ENCODE measurements around the gene GPR17.

The GPR17 gene

DNA sequence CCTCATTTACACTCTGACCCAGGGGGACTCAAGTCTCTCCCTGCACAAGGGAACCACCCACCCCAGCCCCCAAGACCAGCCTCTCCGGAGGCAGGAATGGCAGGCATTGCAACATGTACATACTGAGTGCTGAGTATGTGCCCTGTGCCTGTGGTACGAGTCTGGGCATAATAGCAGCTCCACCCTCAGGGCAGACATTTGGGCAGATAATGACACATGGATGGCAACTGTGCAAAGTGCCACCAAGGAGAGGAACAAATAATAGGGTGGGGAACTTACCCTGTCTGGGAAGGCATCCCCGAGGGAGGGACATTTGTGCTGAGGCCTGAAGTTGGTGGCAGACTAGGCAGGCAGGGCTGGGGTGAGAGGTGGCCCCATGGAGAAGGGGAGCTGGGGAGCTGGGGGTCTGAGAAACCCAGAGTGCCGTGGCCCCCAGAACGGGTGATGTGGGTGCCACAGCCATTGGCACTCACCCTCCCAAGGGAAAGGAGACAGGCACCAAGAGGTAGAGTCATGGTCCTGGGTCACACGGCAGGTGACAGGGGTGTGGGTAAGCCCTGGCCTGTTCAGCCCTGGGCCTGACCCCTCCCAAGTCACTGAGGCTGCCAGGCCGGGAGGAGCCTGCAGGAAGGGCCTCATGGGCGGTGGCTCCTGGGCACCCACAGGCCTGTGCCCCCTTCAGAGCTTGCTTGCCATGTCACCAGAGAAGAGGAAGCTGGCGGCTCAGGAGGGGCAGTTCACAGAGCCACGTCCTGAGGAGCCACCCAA lies 15.7 kb upstream of the GPR17 start:
- no peak for DNase-seq (ENCODE audit: low spot score)

DNA sequence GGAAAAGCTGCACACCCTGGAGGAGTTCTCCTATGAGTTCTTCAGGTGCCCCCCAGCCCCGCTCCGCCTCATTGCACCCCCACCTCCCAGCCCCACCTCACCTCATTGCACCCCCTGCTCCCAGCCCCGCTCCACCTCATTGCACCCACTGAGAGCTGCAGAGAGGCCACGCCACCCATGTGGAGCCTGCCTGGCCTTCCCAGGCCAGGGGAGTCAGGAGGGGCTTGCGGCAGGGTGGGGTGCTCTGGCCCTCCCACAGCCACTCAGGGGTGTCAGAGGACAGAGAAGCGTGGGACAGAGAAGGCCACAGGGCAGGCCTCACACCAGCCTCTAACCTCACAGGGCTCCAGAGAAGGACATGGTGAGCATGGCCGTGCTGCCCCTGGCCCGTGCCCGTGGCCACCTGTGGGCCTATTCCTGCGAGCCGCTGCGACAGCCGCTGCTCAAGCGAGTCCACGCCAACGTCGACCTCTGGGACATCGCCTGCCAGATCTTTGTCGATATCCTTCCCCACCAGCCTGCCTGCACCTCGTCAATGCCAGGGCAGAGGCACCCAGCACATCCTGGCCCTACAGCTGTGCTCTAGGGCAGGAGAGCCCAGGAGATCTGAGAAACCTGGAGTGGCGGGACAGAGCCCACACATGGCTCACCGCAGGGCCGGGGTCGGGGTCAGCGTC lies 15.0 kb upstream of the GPR17 start:
- DNase-seq (ENCODE audit: low spot score) = no peak

DNA sequence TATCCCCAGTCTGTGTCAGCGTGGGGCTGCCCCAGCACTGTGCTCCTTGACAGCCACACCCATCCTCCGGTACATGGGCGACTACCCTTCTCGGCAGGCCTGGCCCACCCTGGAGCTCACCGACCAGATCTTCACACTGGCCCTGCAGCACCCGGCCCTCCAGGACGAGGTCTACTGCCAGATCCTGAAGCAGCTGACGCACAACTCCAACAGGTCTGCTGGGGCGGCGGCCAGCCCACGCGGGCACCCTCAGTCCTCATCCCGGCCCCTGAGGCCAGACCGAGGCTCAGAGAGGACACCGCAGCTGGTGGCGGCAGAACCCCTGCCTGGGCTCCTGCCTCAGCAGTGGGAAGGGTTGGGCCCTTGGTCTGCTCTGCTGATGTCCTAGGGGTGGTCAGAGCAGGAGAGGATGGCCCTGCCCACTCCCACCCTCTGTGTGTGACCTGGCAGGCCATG lies 14.4 kb upstream of the GPR17 start:
- DNase-seq (ENCODE audit: low spot score) = no peak

DNA sequence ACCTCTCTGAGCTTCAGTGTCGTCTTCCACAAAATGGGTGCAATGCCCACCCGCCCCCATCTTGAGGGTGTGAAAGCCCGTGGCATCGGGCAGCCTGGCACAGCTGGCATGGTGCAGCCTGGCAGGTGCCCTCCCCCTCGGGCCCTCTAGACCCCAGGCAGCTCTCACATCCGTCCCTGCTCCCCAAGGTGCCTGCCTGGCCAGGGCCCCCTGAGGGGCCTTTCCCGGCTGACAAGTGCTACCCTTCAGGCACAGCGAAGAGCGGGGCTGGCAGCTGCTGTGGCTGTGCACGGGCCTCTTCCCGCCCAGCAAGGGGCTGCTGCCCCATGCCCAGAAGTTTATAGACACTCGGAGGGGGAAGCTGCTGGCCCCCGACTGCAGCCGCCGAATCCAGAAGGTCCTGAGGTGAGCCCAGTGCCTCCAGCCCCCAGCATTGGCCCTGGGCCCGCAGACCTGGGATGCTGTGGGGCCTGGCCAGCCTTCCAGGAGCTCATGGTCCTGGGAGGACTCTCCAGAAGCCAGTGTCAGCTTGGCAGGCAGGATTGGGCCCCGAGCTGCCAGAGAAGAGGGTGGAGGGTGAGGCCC lies 13.9 kb upstream of the GPR17 start:
- DNase-seq (ENCODE audit: low spot score) = no peak

DNA sequence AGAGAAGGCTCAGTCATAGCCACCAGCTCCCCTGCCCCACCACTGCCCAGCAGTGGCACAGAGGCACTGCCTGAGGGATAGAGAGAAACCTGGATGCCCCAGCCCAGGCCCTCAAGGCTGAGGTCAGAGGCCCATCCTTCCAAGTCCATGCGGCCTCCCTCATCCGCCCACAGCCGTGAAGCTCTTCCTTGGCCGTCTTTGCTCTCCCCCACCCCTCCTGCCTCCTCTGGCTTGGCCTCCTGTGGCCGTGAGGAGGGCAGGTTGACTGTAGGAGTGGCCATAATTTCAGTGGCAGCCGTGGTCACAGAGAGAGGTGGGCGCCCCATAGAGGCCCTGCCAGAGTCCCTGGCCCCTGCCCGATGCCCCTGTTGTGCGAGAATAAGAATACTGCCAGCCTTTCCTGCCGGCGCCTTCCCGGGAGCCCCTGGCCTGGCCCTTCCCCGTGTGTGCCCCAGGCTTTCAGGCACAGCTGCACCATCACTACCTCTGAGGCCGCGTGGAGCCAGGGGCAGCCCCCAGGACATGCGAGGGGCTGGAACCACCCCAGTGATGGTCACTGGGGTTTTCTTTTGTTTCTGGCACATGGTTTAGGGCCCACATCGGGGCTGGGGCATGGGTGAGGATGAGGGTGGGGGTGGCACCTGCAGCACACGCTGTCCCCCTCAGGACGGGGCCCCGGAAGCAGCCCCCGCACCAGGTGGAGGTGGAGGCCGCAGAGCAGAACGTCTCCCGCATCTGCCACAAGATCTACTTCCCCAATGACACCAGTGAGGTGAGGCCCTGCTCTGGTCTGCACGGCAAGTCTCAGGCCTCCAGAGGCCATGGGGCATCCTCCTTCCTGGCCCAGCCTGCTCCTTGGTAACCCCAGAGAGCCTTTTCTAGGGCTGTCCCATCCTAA lies 13.1 kb upstream of the GPR17 start:
- no peak for DNase-seq (ENCODE audit: low spot score)

DNA sequence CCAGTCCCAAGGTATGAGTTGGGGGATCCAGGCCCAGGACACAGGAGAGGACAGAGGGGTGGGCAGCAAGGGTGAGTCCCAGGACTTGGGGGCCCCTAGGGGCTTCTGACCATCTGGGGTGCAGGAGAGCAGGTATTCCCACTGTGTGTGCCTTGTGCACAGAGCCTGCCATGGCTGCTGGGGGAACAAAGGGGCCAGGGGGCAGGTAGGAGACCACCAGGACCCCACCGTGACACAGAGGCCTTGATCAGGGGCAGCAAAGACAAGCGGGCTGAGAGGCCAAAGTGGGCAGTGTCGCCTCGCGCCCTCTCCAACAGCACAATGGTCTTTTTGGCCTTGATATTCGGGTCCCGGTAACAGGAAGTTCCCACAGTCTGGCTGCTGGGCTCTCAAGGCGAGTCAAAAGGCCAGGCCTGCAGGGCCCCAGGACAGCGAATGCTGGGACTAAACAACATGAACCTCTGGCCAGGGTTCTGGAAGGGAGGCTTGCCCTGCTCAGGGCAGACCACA lies 12.3 kb upstream of the GPR17 start:
- no peak for DNase-seq (ENCODE audit: low spot score)

DNA sequence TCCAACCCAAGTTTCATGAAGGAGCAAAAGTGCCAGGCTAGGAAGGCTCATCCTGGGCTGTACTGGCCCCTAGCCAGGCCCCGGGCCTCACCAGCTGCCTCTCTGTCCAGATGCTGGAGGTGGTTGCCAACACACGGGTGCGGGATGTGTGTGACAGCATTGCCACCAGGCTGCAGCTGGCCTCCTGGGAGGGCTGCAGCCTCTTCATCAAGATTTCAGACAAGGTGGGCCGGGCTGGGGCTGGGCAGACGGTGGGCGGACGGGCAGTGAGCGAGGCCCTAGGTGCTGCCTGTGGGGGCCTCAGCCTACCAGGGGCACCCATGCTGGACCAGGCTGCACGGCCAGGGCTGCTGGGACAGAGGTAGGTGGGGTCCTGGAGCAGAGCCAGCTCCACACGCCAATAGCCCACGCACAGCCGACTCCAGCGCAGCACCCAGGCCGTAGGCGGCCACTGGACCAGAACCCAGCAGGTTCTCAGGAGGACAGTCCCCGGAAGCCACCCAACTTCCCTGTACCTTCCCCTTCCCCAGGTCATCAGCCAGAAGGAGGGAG lies 11.8 kb upstream of the GPR17 start:
- no peak for DNase-seq (ENCODE audit: low spot score)

DNA sequence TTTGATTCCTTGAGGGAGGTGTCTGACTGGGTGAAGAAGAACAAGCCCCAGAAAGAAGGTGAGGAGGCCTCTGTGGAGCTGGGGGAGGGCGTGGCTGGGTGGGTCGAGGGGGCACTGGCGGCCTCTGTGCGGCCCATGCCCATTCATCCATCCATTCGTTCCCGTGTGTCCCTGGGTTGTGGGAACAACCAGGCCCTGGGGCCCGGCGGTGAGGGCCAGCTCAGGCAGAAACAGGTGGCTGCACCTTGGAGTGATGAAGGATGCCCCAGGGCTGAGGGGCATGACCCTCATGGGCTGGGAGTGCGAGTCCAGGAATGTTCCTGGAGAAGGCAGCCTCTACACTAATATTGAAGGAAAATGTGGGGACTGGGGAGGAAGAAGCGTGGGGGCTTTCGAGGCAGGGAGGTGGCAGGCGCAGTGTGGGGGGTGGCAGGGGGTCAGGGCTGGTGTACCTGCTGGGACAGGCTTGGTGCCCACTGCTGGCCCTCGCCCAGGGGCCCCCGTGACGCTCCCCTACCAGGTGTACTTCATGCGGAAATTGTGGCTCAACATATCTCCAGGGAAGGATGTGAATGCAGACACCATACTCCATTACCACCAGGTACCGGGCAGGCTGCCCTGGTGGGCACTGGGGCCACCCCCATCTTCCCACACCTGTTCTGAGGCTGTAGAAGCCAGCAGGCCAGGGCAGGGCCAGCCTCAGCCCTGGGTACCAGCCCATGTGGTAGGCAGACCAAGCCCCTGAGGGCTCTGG lies 11.2 kb upstream of the GPR17 start:
- no peak for DNase-seq (ENCODE audit: low spot score)

DNA sequence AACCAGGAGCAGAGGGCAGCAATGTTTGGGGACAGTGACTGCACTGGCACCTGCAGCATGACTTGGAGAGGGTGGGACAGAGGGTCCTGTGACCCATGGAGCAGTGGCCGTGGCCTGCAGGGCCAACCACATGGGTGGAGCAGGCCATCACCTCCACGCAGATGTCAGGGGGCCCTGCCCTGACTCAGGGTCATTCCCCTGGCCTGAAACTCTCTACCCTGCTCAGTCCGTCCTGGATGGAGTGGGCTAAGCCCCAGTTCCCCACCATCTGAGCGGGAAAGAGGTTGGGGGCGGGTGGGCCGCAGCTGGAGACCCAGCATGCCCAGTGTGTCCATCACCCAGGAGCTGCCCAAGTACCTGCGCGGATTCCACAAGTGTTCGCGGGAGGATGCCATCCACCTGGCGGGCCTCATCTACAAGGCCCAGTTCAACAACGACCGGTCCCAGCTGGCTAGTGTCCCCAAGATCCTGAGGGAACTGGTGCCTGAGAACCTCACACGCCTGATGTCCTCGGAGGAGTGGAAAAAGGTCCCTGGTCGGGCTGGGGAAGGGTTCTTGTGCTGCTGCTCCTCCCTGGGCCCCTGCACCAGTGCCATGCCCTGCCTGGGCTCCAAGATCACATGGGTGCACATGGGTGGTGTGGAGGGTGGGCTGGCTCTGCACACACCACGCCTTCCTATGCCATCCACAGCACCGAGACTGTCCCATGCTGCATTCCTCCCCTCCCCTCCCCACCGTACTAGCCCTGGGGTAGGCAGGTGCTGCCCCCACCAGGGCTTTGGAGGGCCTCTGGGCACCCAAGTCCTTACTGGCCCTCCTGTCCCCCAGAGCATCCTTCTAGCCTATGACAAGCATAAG lies 10.3 kb upstream of the GPR17 start:
- DNase-seq (ENCODE audit: low spot score) = no peak

DNA sequence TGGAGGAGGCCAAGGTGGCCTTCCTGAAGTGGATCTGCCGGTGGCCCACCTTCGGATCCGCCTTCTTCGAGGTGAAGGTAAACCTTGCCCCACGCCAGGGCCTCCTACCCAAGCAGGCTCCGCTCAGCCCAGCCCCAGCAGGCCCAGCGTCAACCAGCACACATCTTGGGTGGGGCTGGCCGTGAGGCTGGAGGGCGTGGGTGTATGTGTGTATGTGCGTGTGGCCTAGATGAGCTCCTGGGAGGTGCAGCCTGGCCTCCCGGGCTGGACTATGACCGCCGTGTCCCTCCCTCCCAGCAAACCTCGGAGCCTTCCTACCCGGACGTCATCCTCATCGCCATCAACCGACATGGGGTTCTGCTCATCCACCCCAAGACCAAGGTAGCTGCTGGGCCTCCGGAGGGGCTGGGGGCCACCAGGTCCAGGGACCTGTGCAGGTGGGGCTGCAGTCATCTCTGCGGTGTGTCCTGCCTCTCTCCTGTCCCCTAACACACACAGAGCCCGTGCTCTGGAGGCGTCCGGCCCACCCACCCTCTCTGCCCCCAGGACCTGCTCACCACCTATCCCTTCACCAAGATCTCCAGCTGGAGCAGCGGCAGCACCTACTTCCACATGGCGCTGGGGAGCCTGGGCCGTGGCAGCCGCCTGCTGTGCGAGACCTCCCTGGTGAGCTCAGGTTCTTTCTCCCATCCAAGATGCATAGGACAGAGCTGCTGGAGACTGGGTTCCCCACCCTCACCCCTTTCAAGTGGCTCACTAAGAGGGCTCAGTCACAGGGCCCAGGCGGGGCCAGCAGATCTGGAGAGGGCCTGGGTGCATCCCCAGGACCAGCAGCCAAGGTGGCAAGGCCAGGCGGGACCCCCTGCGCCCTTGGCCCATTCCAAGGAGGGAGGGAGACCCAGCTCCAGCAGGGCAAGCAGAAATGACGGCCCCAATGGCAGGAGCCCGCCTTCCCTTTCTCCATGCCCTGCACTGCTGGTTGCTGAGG lies 9.4 kb upstream of the GPR17 start:
- DNase-seq (ENCODE audit: low spot score) = no peak

DNA sequence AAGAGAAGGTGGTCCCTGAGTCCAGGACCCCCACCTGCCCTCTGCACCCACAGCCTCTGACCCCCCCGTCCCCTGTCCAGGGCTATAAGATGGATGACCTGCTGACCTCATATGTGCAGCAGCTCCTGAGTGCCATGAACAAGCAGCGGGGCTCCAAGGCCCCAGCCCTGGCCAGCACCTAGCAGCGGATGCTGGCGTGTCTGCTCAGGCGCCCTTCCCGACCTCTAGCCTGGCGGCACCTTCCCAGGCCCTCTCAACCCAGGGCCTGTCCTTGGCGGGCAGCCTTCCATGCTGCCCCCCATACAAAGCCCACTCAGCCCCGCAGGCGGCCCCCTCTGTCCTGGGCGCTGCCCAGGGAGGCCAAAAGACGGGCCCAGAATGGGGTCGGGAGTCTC lies 8.7 kb upstream of the GPR17 start:
- no peak for DNase-seq (ENCODE audit: low spot score)

DNA sequence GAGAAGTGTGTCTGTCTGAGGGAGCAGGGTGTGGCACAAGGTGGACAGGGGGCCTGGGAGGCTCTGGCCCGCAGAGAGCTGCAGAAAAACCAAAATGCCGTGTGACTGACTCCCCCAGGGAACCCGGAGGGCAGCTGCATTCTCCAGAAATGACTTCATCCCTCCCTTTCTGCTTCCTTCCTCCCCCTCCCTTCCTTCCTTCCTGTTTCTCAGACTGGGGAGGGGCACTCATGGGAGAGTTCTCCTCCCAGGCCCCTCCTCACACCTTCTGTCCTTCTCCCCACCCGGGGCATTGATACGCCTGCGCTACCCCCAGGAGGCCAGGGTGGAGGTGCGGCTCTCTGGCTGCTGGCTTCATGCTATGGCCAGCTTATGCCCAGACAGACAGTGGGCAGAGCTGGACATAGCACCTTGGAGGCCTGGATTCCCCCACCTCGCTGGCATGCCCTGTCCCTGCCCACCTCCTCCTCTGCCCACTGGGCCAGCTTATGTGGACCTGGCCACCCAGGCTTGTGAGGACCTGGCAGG lies 8.2 kb upstream of the GPR17 start:
- DNase-seq (ENCODE audit: low spot score) = no peak

DNA sequence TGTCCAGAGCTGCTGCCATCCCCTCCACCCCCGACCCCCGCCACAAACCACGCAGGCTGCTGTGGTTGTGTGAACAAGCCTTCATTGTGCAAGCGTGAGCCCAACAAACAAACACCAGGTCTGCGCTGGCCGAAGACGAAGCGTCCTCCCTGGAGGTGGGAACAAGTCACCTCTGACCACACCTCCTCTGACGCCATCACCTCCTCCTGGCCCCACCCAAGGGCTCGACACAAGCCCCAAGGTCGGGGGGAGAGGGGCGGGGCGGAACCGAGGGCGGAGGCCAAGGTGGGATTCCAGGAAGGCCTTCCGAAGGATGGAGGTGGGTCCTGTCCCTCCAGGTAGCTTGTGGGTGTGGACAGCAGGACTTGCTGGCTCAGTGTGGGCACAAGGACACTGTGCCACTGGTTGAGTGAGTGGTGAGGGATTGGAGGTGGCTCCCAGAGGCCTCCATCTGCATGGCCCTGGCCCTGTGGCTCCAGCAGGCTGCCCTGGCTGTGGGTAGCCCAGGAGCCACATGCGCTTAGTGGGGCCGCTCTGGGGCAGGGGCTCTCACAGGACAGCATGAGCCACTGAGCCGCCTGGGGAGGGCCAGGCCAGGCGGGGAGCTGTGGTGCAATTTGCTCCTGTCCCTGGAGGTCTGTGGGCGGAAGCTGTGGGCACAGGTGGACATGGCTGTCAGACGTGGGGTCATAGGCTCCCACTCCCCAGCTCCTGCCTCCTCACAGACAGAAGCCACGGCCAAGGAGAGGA lies 7.4 kb upstream of the GPR17 start:
- DNase-seq (ENCODE audit: low spot score) = no peak

DNA sequence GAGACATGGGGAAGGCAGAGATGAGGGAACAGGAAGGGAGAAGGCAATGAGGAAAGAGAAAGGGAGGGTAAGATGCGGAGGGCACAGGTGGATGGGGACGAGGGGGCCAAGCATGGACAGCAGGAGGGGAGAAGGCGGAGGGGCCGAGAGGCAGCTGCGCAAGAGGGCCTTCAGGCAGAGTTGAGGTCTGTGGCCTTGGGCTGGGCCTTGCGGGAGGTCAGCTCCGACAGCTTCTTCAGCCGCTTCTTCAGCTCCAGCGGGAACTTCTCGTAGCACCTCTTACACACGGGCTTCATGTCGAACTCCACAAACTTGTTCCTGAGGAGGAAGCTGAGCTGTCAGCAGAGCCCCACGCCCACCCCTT lies 6.9 kb upstream of the GPR17 start:
- no peak for DNase-seq (ENCODE audit: low spot score)

DNA sequence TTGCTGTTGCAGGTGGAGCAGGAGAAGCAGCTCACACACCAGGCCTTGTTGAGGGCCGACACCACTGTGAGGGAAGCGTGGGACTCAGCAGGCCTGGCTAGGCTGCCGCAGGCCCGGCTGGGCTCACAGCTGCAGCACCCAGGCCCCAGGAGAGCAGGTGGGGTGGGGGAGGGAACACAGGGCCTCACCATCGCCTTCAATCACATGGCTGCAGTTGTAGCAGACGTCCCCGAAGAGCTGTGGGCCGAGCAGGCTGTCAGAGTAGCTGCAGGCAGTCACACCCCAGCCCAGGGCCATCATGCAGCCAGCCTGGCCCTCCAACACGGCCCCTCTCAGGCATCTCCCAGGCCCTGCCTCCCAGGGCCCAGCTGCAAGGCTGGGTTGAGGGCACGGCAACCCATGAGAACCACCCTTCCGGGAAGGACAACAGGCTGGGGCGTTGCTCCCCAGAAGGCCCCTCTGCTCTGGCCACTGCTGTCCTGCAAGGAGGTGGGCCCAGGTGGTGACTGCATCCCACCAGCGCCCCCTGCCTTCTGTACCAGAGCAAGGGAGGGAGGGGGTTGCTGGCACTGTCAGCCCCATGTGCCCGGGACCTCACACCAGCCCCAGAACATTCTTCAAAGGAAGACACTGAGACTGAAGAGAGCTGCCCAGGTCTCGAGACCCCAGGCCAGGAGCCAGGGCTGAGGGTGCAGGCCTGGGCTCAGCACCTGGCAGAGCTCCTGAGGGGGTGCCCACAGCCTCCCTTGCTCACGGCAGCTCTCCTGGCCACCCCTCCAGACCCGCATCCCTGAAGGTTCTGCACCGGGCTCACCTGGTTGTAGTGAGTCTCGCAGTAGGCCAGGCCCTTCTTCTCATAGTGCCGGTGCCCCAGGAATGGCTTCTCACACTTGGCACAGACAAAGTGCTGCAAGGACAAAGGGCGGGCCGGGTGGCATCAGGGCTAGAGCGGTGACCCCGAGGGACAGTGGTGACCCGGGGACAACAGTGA lies 5.6 kb upstream of the GPR17 start:
- no peak for DNase-seq (ENCODE audit: low spot score)

DNA sequence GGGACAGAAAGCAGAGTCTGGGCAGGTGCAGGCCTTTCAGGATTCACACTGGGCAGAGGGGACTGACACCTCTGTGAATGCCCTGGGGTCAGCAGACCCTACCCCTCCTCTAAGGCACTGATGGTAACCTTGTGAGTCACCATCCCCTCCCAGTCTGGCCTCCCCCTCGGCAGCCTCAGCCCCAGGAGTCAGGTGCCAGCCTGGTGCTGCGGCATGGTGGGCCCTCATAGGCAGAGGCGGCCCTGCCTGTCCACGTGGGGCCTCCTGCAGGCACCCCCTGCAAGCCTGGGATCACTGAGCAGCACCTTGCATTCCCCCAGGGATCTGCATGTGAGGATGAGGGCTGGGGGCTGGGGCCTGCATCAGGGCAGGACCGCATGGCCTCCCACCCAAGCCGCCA lies 4.8 kb upstream of the GPR17 start:
- DNase-seq (ENCODE audit: low spot score) = no peak

All from hematopoietic multipotent progenitor cell treated with erythropoietin and hydrocortisone succinate and interleukin-3 and kit ligand, for 17 days (in vitro differentiated cells).